OCI-LY1 (cell line): ENCODE data around the gene GUF1.
A peak's percentile ranks its signal among the peaks of the same experiment; 100 is the strongest.

Experiments used
- EZH2 ChIP-seq: fragments of 200-600 bp; sonication (generic), shearing (Covaris generic); IDR thresholded peaks from 2 replicates; pipeline ENCODE4 v1.8.0; 2017; ENCODE audit warnings: borderline replicate concordance, mixed run types, mild to moderate bottlenecking, antibody characterized with exemption, low read length, moderate library complexity, mixed read lengths
- TF ChIP-seq, protein P1 (sequence below): fragments of 200-600 bp; sonication (generic), shearing (Covaris generic); IDR thresholded peaks from 2 replicates; pipeline ENCODE4 v1.5.1; 2017; ENCODE audit warnings: mild to moderate bottlenecking, antibody characterized with exemption, low read length, moderate library complexity, mixed read lengths

DNA sequence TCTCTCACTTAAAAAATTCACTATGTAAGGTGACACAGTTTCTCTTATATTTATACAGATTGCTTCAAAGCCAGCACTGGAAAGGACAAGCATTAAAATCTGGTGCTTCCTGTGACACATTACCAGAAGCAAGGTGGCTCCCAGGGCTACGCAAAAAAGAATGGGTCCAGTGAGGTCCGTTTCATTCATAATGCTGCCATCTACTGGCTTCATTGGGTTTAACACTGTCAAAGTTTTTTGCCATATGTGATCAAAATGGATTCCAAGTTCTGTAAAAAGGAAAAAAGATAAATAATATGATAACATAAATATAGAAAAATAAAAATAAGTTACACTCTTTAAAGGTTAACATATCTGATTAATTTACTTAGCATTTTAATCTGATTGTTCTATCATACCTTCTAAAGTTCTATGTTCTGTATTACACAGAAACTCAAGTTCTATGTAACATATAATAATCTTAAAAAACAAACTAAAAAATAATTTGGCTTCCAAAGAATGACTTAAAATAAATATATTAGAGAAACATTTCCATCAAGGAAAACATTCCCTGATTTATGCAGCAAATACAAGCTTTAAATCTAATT lies 48.8 kb upstream of the GUF1 start:
- TF ChIP-seq, protein P1, sequence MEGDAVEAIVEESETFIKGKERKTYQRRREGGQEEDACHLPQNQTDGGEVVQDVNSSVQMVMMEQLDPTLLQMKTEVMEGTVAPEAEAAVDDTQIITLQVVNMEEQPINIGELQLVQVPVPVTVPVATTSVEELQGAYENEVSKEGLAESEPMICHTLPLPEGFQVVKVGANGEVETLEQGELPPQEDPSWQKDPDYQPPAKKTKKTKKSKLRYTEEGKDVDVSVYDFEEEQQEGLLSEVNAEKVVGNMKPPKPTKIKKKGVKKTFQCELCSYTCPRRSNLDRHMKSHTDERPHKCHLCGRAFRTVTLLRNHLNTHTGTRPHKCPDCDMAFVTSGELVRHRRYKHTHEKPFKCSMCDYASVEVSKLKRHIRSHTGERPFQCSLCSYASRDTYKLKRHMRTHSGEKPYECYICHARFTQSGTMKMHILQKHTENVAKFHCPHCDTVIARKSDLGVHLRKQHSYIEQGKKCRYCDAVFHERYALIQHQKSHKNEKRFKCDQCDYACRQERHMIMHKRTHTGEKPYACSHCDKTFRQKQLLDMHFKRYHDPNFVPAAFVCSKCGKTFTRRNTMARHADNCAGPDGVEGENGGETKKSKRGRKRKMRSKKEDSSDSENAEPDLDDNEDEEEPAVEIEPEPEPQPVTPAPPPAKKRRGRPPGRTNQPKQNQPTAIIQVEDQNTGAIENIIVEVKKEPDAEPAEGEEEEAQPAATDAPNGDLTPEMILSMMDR, result peak; percentile 55
- TF ChIP-seq EZH2, result no peak
